IMR-90 (cell line): ENCODE results near the gene RARS1. TPM values are rescaled to one million over a fixed set of nuclear protein-coding genes. Genes with fewer than 3 reads are reported as not detected.

Source experiments
- ATAC-seq: fragments of 200-7000 bp; cut with Tn5 transposase; 2 replicates; pipeline ENCODE4 v1.9.1; 2020; ENCODE audit warnings: low read depth, mild to moderate bottlenecking, moderate library complexity
- BruUV-seq: library from RNA; stranded (reverse); fragments of 400-500 nt; replicated peaks from 2 replicates; lab custom pipeline; 2021; lab: Mats Ljungman, UMichigan
- CTCF ChIA-PET: fragments of 300-600 bp; formaldehyde crosslinking; extraction: SDS; loops from one replicate; lab custom pipeline; 2021; ENCODE audit warnings: antibody characterized with exemption; lab: Yijun Ruan, JAX
- POLR2A ChIA-PET: fragments of 300-600 bp; sonication (Branson Sonifier 250); formaldehyde crosslinking; loops from one replicate; lab custom pipeline; 2022; ENCODE audit warnings: antibody characterized with exemption; ENCODE audit not compliant: unreplicated experiment; lab: Charles Lee
- DNase-seq: peaks from one replicate; pipeline ENCODE4 v3.0.0; 2013
- H2AFZ ChIP-seq: replicated peaks from 2 replicates; pipeline ENCODE3; 2013; ENCODE audit warnings: low read length, mild to moderate bottlenecking; ENCODE audit not compliant: poor library complexity
- H2AK5ac ChIP-seq: 2 replicates; pipeline ENCODE4 v1.6.1; 2013; ENCODE audit warnings: low read depth, low read length, inconsistent platforms
- H2AK9ac ChIP-seq: replicated peaks from 2 replicates; pipeline ENCODE3; 2013; ENCODE audit warnings: mild to moderate bottlenecking, low read depth, low read length, moderate library complexity; ENCODE audit not compliant: poor library complexity
- H2BK120ac ChIP-seq: 2 replicates; pipeline ENCODE4 v1.6.1; 2013; ENCODE audit warnings: low read depth, low read length, inconsistent platforms
- H2BK15ac ChIP-seq: 3 replicates; pipeline ENCODE4 v1.6.1; 2013; ENCODE audit warnings: low read depth, low read length, inconsistent platforms
- H2BK20ac ChIP-seq: 2 replicates; pipeline ENCODE4 v1.6.1; 2013; ENCODE audit warnings: low read depth, mild to moderate bottlenecking, inconsistent platforms, low read length, moderate library complexity
- H2BK5ac ChIP-seq: 2 replicates; pipeline ENCODE4 v1.6.1; 2013; ENCODE audit warnings: mild to moderate bottlenecking, low read depth, low read length, inconsistent platforms; ENCODE audit not compliant: poor library complexity, severe bottlenecking
- H3K14ac ChIP-seq: replicated peaks from 2 replicates; pipeline ENCODE4 v1.6.1; 2013; ENCODE audit warnings: low read depth, low read length, inconsistent platforms
- H3K18ac ChIP-seq: 2 replicates; pipeline ENCODE4 v1.6.1; 2013; ENCODE audit warnings: low read depth, low read length, control low read depth
- H3K23ac ChIP-seq: 2 replicates; pipeline ENCODE4 v1.6.1; 2013; ENCODE audit warnings: low read depth, low read length, inconsistent platforms
- H3K27ac ChIP-seq: 2 replicates; pipeline ENCODE4 v1.5.1; 2013; ENCODE audit warnings: mild to moderate bottlenecking, control low read depth, low read length; ENCODE audit not compliant: insufficient read depth
- H3K27me3 ChIP-seq: 2 replicates; pipeline ENCODE4 v1.6.1; 2013; ENCODE audit warnings: low read length; ENCODE audit not compliant: control insufficient read depth, insufficient read depth
- H3K36me3 ChIP-seq: 2 replicates; pipeline ENCODE4 v1.6.1; 2013; ENCODE audit warnings: low read length, mixed read lengths; ENCODE audit not compliant: control insufficient read depth, insufficient read depth
- H3K4ac ChIP-seq: 2 replicates; pipeline ENCODE4 v1.6.1; 2013; ENCODE audit warnings: low read depth, low read length, inconsistent platforms
- H3K4me1 ChIP-seq: 2 replicates; pipeline ENCODE4 v1.6.1; 2013; ENCODE audit warnings: low read length, mixed read lengths; ENCODE audit not compliant: control insufficient read depth, insufficient read depth
- H3K4me2 ChIP-seq: 2 replicates; pipeline ENCODE4 v1.6.1; 2013; ENCODE audit warnings: low read depth, mild to moderate bottlenecking, control low read depth, low read length, moderate library complexity
- H3K4me3 ChIP-seq: 2 replicates; pipeline ENCODE4 v1.5.1; 2013; ENCODE audit warnings: low read depth, mild to moderate bottlenecking, control low read depth, low read length, moderate library complexity; ENCODE audit not compliant: insufficient read depth
- H3K56ac ChIP-seq: 2 replicates; pipeline ENCODE4 v1.6.1; 2013; ENCODE audit warnings: low read length, inconsistent platforms; ENCODE audit not compliant: insufficient read depth; ENCODE audit errors: extremely low read depth
- H3K79me1 ChIP-seq, 2 experiments: 2 replicates each; pipeline ENCODE4 v1.6.1; 2013; ENCODE audit warnings: low read length in 2 of 2, inconsistent platforms in 1 of 2, low read depth in 1 of 2
- H3K9ac ChIP-seq: 2 replicates; pipeline ENCODE4 v1.6.1; 2013; ENCODE audit warnings: low read depth, low read length, control low read depth
- H3K9me1 ChIP-seq: 2 replicates; pipeline ENCODE4 v1.6.1; 2013; ENCODE audit warnings: low read length, inconsistent platforms; ENCODE audit not compliant: insufficient read depth
- H3K9me3 ChIP-seq: 2 replicates; pipeline ENCODE4 v1.6.1; 2013; ENCODE audit warnings: low read length; ENCODE audit not compliant: control insufficient read depth, insufficient read depth
- H4K20me1 ChIP-seq: 2 replicates; pipeline ENCODE4 v1.6.1; 2013; ENCODE audit warnings: low read length, inconsistent platforms; ENCODE audit not compliant: insufficient read depth
- H4K5ac ChIP-seq: 2 replicates; pipeline ENCODE4 v1.6.1; 2013; ENCODE audit warnings: mild to moderate bottlenecking, low read depth, low read length, control low read depth
- H4K8ac ChIP-seq, 2 experiments: 2 replicates each; pipeline ENCODE4 v1.6.1; 2013; ENCODE audit warnings: low read depth in 2 of 2, low read length in 2 of 2, control low read depth in 1 of 2, inconsistent platforms in 1 of 2
- H4K91ac ChIP-seq: 2 replicates; pipeline ENCODE4 v1.6.1; 2013; ENCODE audit warnings: low read depth, low read length, inconsistent platforms; ENCODE audit not compliant: insufficient read depth
- BHLHE40 ChIP-seq: fragments of 150-350 bp; IDR thresholded peaks from 2 replicates; pipeline ENCODE4 v1.6.1; 2016; ENCODE audit warnings: mild to moderate bottlenecking, low read depth, low read length
- CEBPB ChIP-seq: IDR thresholded peaks from 2 replicates; pipeline ENCODE4 v1.6.1; 2012; ENCODE audit warnings: low read depth, low read length, improper control_type of control experiment
- CHD1 ChIP-seq: IDR thresholded peaks from 2 replicates; pipeline ENCODE4 v1.6.1; 2012; ENCODE audit warnings: low read depth, low read length, improper control_type of control experiment
- CTCF ChIP-seq: conservative IDR thresholded peaks from 2 replicates; pipeline ENCODE4 v1.5.1; 2012; ENCODE audit warnings: mild to moderate bottlenecking, low read depth, low read length, improper control_type of control experiment
- ELK1 ChIP-seq: fragments of 150-350 bp; IDR thresholded peaks from 2 replicates; pipeline ENCODE4 v1.6.1; 2016; ENCODE audit warnings: low read depth, mild to moderate bottlenecking, low read length, moderate library complexity, borderline replicate concordance
- FOS ChIP-seq: fragments of 150-350 bp; IDR thresholded peaks from 2 replicates; pipeline ENCODE4 v1.6.1; 2016; ENCODE audit warnings: low read depth, low read length
- MAFK ChIP-seq: IDR thresholded peaks from 2 replicates; pipeline ENCODE4 v1.6.1; 2012; ENCODE audit warnings: low read depth, low read length, improper control_type of control experiment
- MAZ ChIP-seq: IDR thresholded peaks from 2 replicates; pipeline ENCODE4 v1.6.1; 2012; ENCODE audit warnings: low read depth, mild to moderate bottlenecking, low read length, improper control_type of control experiment, moderate library complexity, borderline replicate concordance
- MXI1 ChIP-seq: IDR thresholded peaks from 2 replicates; pipeline ENCODE4 v1.6.1; 2012; ENCODE audit warnings: low read depth, mild to moderate bottlenecking, low read length, moderate library complexity, borderline replicate concordance
- NFE2L2 ChIP-seq: fragments of 150-350 bp; IDR thresholded peaks from 2 replicates; pipeline ENCODE4 v1.6.1; 2016; ENCODE audit warnings: low read depth, mild to moderate bottlenecking, low read length
- POLR2A ChIP-seq: IDR thresholded peaks from 2 replicates; pipeline ENCODE4 v1.6.1; 2012; ENCODE audit warnings: mild to moderate bottlenecking, low read depth, low read length
- RAD21 ChIP-seq: IDR thresholded peaks from 2 replicates; pipeline ENCODE4 v1.6.1; 2012; ENCODE audit warnings: low read length, improper control_type of control experiment
- RCOR1 ChIP-seq: IDR thresholded peaks from 2 replicates; pipeline ENCODE4 v1.6.1; 2012; ENCODE audit warnings: mild to moderate bottlenecking, low read length, improper control_type of control experiment; ENCODE audit not compliant: insufficient replicate concordance
- RFX5 ChIP-seq: IDR thresholded peaks from 2 replicates; pipeline ENCODE4 v1.8.0; 2012; ENCODE audit warnings: low read depth, mild to moderate bottlenecking, low read length, moderate library complexity
- SMC3 ChIP-seq: fragments of 150-350 bp; IDR thresholded peaks from 2 replicates; pipeline ENCODE4 v1.6.1; 2016; ENCODE audit warnings: low read depth, mild to moderate bottlenecking, antibody characterized with exemption, low read length, moderate library complexity
- USF2 ChIP-seq: fragments of 150-350 bp; IDR thresholded peaks from 2 replicates; pipeline ENCODE4 v1.6.1; 2017; ENCODE audit warnings: mild to moderate bottlenecking, antibody characterized with exemption, low read length, low read depth
- WGBS, 2 experiments: methylation state at CpG; one replicate each; pipeline versions ENCODE4 v1.1.5 to v1.1.7; 2013; ENCODE audit warnings: missing lambda C conversion rate in 2 of 2; ENCODE audit not compliant: insufficient read length in 1 of 2; ENCODE audit errors: extremely low coverage in 2 of 2; 5-methylcytosine and 5-hydroxymethylcytosine counted together
- dilution Hi-C: fragments of 300-500 bp; cut with HindIII; formaldehyde crosslinking; loops from one replicate; pipeline ENCODE4 v1.14.3; 2018; ENCODE audit warnings: low sequenced_read_pairs; ENCODE audit not compliant: unreplicated experiment
- in situ Hi-C: fragments of 300-500 bp; cut with MboI; formaldehyde crosslinking; loops from 3 replicates; pipeline ENCODE4 v1.14.3; 2019; ENCODE audit warnings: low sequenced_read_pairs, inconsistent platforms, mixed read lengths
- intact Hi-C: fragments of 100-400 bp; cut with micrococcal nuclease; formaldehyde crosslinking; loops from 2 replicates; pipeline ENCODE4 v1.10.0; 2022
- polyA plus RNA-seq, 3 experiments: library from polyadenylated mRNA; depleted of rRNA; stranded (reverse); fragments of >200 nt; gene quantifications; 2 replicates each; pipeline ENCODE4 v1.2.3, GENCODE V29; 2012; ENCODE audit warnings: low replicate concordance in 1 of 3
- total RNA-seq: library from RNA; depleted of rRNA; stranded (reverse); fragments of >200 nt; gene quantifications from 2 replicates; pipeline ENCODE4 v1.2.3, GENCODE V29; 2012

The RARS1 gene
- total and polyA plus RNA-seq, 2 of the 4 experiments (the other 2 are of a cell fraction): 80.4 to 153 TPM

GRCh38 chr5:168457542-168457941, 28.7 kb upstream of the RARS1 start:
- Histone ChIP-seq H3K27me3 (no peaks in the 10 kb centered on the region), H3K9me3 (no peaks in the 10 kb centered on the region), H2AK5ac (no peak overlapping the region), H3K4me2 (no peak overlapping the region), H3K56ac (no peak overlapping the region), H3K9ac (no peak overlapping the region), H4K8ac (no peak overlapping the region), H3K4me1 (no peaks in the 10 kb centered on the region), H3K79me1 (no peaks in the 10 kb centered on the region), H4K91ac (no peak overlapping the region), H2BK15ac (no peak overlapping the region), H4K20me1 (no peaks in the 10 kb centered on the region), H3K9me1 (0 out of 2 replicates have a peak, but pooled peaks cover 2% of the 10 kb centered on the region), H3K4ac (no peak overlapping the region), H3K14ac (no peak overlapping the region), H3K23ac (no peak overlapping the region), H2AFZ (no peak overlapping the region), H4K5ac (no peak overlapping the region), H3K4me3 (no peak overlapping the region), H3K27ac (no peak overlapping the region), H2BK5ac (no peak overlapping the region), H3K18ac (no peak overlapping the region), H2BK20ac (no peak overlapping the region), H2AK9ac (no peak overlapping the region), H3K36me3 (peaks cover 23% of the 10 kb centered on the region), H2BK120ac (no peak overlapping the region)
- DNase-seq: no peak
- no peak for TF ChIP-seq USF2
- no peak for TF ChIP-seq MAFK
- no peak for TF ChIP-seq BHLHE40
- TF ChIP-seq CHD1: no peak
- TF ChIP-seq MXI1: no peak
- TF ChIP-seq RFX5: no peak
- no peak for TF ChIP-seq RCOR1
- no peak for TF ChIP-seq MAZ
- no peak for TF ChIP-seq ELK1
- TF ChIP-seq CEBPB: no peak
- no peak for TF ChIP-seq FOS
- TF ChIP-seq NFE2L2: no peak
- no peak for TF ChIP-seq POLR2A
- no peak for TF ChIP-seq SMC3
- no peak for TF ChIP-seq CTCF
- TF ChIP-seq RAD21: no peak
- WGBS, 2 experiments: 96% methylated on average over 3 of the region's 3 CpGs; no CpG with 5 or more reads in 1 of the 2 experiments
- in situ Hi-C loops: no loop called here
- CTCF ChIA-PET: no interaction called here
- intact Hi-C loops: no loop called here
- no peak for ATAC-seq
- BruUV-seq: no TSS peak
- dilution Hi-C loops: no loop called here
- POLR2A ChIA-PET: no interaction called here
